Activated CD4-positive, alpha-beta T cell treated with anti-CD3 and anti-CD28 coated beads for 36 hours (primary cell): ENCODE results near the gene ZNF615. TPM values are rescaled to one million over a fixed set of nuclear protein-coding genes. Genes with fewer than 3 reads are reported as not detected.
"Not testable (repeated sequence)": the region's sequence is repeated elsewhere in the genome, so short reads cannot be mapped to it uniquely, and the experiment has no call there.

ENCODE experiments used
- ATAC-seq: fragments of 200-7000 bp; cut with Tn5 transposase; one replicate; pipeline ENCODE4 v1.10.0; 2021; ENCODE audit warnings: mild to moderate bottlenecking, moderate library complexity
- CTCF ChIA-PET: fragments of 350-600 bp; sonication (Branson Sonifier 250); formaldehyde crosslinking; loops from one replicate; lab custom pipeline; 2021; ENCODE audit warnings: antibody characterized with exemption; lab: Charles Lee
- POLR2A ChIA-PET: fragments of 350-600 bp; sonication (Branson Sonifier 250); formaldehyde crosslinking; loops from one replicate; lab custom pipeline; 2021; ENCODE audit warnings: antibody characterized with exemption, inconsistent platforms; lab: Charles Lee
- DNase-seq: peaks from one replicate; pipeline ENCODE4 v3.0.0-alpha.2; 2020
- H3K27ac Mint-ChIP-seq: one replicate; pipeline ENCODE4 v1.8.0; 2021; ENCODE audit warnings: mixed read lengths
- H3K27me3 Mint-ChIP-seq: one replicate; pipeline ENCODE4 v1.8.0; 2021; ENCODE audit warnings: mixed read lengths
- H3K36me3 Mint-ChIP-seq: one replicate; pipeline ENCODE4 v1.8.0; 2021; ENCODE audit warnings: low read depth, mixed read lengths
- H3K4me1 Mint-ChIP-seq: one replicate; pipeline ENCODE4 v1.8.0; 2021; ENCODE audit warnings: mixed read lengths
- H3K4me3 Mint-ChIP-seq: one replicate; pipeline ENCODE4 v1.8.0; 2021; ENCODE audit warnings: mild to moderate bottlenecking, moderate library complexity, mixed read lengths
- H3K9me3 Mint-ChIP-seq: one replicate; pipeline ENCODE4 v1.8.0; 2021; ENCODE audit warnings: low read depth, mixed read lengths
- intact Hi-C, 2 experiments: fragments of 100-400 bp; cut with DNase I in 1 of 2; cut with micrococcal nuclease in 1 of 2; formaldehyde crosslinking; loops; one replicate each; pipeline versions ENCODE4 v1.14.2 to v1.15.1; 2022 to 2024; cut with DNase I, micrococcal nuclease
- total RNA-seq, 2 experiments: library from RNA; stranded (reverse); gene quantifications; one replicate each; pipeline ENCODE4 v1.2.3, GENCODE V29; 2021

Gene ZNF615
- total RNA-seq, 2 experiments from 2014 or later: 8.7 to 9.0 TPM

- Mint-ChIP-seq H3K36me3 (peaks cover 93% of the 10 kb centered on the region), H3K9me3 (peaks cover 64% of the 10 kb centered on the region), H3K27me3 (no peaks in the 10 kb centered on the region), H3K27ac (no peak overlapping the region), H3K4me1 (no peaks in the 10 kb centered on the region), H3K4me3 (no peak overlapping the region)
- CTCF ChIA-PET: no interaction called here
- POLR2A ChIA-PET: no interaction called here
- ATAC-seq (no peak), DNase-seq (no peak)
- intact Hi-C loops: no loop called here
Observed at GRCh38 chr19:51978882-51979281, 29.1 kb downstream of the ZNF615 start.

DNA sequence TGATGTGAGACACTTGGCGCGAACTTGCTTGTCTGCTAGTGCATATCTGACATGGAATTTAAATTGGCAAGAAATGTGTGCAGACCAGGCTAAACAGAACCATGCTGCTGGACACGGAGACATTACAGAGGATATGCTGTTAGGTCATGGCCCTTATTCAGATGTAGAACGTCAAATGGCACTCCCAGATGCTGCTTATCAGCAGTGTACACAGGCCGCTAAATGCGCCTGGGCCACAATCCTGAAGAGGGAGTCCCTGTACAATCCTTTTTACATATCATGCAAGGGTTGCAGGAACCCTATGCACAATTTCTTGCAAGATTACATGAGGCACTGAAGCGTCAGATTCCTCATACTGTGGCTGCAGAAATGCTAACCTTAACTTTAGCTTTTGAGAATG, 30.7 kb downstream of the ZNF615 start:
- H3K27ac Mint-ChIP-seq: no peak overlapping the region
- no peaks in the 10 kb centered on the region for H3K27me3 Mint-ChIP-seq
- H3K9me3 Mint-ChIP-seq: peaks cover 60% of the 10 kb centered on the region
- intact Hi-C loops: no loop called here
- ChIA-PET POLR2A (no interaction called here), CTCF (no interaction called here)
- DNase-seq (no peak), ATAC-seq (no peak)
- no peak overlapping the region for H3K4me3 Mint-ChIP-seq
- peaks cover 94% of the 10 kb centered on the region for H3K36me3 Mint-ChIP-seq
- H3K4me1 Mint-ChIP-seq: no peaks in the 10 kb centered on the region

DNA sequence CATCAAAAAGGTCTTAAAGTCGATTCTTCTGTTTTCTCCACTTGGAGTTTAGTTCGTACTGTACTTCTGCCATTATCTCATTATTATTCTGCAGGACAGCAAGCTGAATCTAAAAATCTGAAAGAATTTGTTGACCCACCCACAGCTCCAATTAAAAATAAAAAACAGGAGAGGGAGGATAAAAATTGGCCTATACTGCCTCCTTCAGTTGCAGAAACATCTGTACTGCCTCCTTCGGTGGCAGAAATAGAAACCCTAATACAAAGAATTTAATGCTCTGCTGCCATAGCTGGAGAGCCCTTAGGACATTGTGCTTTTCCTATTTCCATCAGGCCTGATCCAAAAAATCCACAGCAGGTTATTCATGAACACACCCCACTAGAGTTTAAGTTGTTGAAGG, 31.2 kb downstream of the ZNF615 start:
- no peak overlapping the region for H3K27ac Mint-ChIP-seq
- ATAC-seq: no peak
- POLR2A ChIA-PET: no interaction called here
- peaks cover 64% of the 10 kb centered on the region for H3K9me3 Mint-ChIP-seq
- no peaks in the 10 kb centered on the region for H3K27me3 Mint-ChIP-seq
- intact Hi-C loops: no loop called here
- H3K36me3 Mint-ChIP-seq: peaks cover 96% of the 10 kb centered on the region
- H3K4me1 Mint-ChIP-seq: no peaks in the 10 kb centered on the region
- DNase-seq: no peak
- CTCF ChIA-PET: no interaction called here
- H3K4me3 Mint-ChIP-seq: no peak overlapping the region

DNA sequence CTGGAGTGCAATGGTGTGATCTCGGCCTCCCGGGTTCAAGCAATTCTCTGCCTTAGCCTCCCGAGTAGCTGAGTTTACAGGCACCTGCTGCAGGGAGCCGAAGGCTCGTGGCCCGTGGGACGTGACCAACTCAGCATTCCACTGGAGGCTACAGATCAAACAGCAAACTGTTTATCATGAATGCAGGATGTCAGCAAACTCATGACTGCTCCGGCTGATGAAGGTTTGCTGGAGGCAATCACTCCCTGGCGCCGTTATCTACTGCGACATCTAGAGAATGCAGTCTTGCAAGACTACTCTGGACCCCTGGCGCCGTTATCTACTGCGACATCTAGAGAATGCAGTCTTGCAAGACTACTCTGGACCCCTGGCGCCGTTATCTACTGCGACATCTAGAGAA, 32.2 kb downstream of the ZNF615 start:
- ATAC-seq, intact Hi-C loops, H3K27me3 Mint-ChIP-seq, H3K4me1 Mint-ChIP-seq, DNase-seq, H3K4me3 Mint-ChIP-seq, CTCF ChIA-PET, POLR2A ChIA-PET, H3K27ac Mint-ChIP-seq: not testable (repeated sequence)
- Mint-ChIP-seq H3K9me3 (peaks cover 68% of the 10 kb centered on the region), H3K36me3 (peaks cover 96% of the 10 kb centered on the region)

DNA sequence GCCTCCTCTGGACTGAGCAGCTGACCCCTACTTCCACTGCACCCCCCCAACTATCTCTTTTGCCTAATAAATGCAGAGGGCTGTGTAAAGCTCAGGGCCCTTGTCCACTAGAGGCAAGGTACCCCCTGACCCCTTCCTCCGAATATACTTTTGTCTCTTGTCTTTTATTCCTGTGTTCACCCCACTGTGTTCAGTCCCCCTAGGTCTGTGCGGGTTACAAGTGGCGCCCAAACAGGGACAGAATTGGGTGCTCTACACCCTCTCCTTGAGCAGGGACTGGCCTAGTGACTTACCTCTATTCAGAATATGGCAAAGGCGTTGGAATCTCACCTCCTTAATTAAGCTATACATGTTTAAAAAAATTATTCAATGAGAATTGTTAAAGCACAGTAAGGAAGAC, 36.4 kb downstream of the ZNF615 start:
- H3K27me3 Mint-ChIP-seq: no peaks in the 10 kb centered on the region
- H3K9me3 Mint-ChIP-seq: peaks cover 61% of the 10 kb centered on the region
- DNase-seq (peak; percentile 39), ATAC-seq (no peak)
- CTCF ChIA-PET: interaction anchor here (0.6 kb wide), 1 partner anchor 16 kb away, joined by 3 read pairs; no protein-coding TSS in a partner anchor
- intact Hi-C loops: no loop called here
- H3K36me3 Mint-ChIP-seq: peaks cover 86% of the 10 kb centered on the region
- H3K4me3 Mint-ChIP-seq: no peak overlapping the region
- no peaks in the 10 kb centered on the region for H3K4me1 Mint-ChIP-seq
- H3K27ac Mint-ChIP-seq: no peak overlapping the region
- POLR2A ChIA-PET: no interaction called here

GRCh38 chr19:51970718-51971117, 37.3 kb downstream of the ZNF615 start:
- Mint-ChIP-seq H3K4me3 (no peak overlapping the region), H3K27ac (no peak overlapping the region), H3K36me3 (peaks cover 88% of the 10 kb centered on the region), H3K9me3 (peaks cover 58% of the 10 kb centered on the region), H3K27me3 (no peaks in the 10 kb centered on the region), H3K4me1 (no peaks in the 10 kb centered on the region)
- CTCF ChIA-PET: no interaction called here
- ATAC-seq (no peak), DNase-seq (no peak)
- POLR2A ChIA-PET: no interaction called here
- intact Hi-C loops: no loop called here

DNA sequence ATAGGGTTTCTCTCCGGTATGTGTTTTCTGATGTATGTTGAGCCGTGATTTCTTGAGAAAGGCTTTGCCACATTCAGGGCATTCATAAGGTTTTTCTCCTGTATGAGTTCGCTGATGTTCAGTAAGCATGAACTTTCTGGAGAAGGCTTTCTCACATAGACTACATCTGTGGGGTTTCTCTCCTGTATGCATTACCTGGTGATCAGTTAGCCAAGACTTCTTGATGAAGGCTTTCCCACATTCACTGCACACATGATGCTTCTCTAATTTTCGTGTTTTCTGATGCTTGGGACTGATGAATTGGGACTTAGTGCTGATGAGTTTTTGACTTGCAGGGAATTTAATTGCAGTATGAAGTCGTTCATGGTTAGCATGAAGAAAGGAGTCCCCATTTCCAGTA, 42.4 kb downstream of the ZNF615 start:
- no peak for ATAC-seq
- Mint-ChIP-seq H3K36me3 (peaks cover 78% of the 10 kb centered on the region), H3K27me3 (no peaks in the 10 kb centered on the region), H3K4me3 (no peak overlapping the region), H3K27ac (no peak overlapping the region), H3K9me3 (peaks cover 67% of the 10 kb centered on the region), H3K4me1 (no peaks in the 10 kb centered on the region)
- ChIA-PET POLR2A (no interaction called here), CTCF (no interaction called here)
- DNase-seq: no peak
- intact Hi-C loops: no loop called here

GRCh38 chr19:51960621-51961233, 47.3 kb downstream of the ZNF615 start:
- ATAC-seq, POLR2A ChIA-PET, intact Hi-C loops, H3K27me3 Mint-ChIP-seq, H3K27ac Mint-ChIP-seq, DNase-seq, H3K4me1 Mint-ChIP-seq, H3K4me3 Mint-ChIP-seq, CTCF ChIA-PET: not testable (repeated sequence)
- peaks cover 75% of the 10 kb centered on the region for H3K9me3 Mint-ChIP-seq
- peaks cover 53% of the 10 kb centered on the region for H3K36me3 Mint-ChIP-seq

- intact Hi-C loops: no loop called here
Observed at GRCh38 chr19:51959791-51960190, 48.2 kb downstream of the ZNF615 start.

DNA sequence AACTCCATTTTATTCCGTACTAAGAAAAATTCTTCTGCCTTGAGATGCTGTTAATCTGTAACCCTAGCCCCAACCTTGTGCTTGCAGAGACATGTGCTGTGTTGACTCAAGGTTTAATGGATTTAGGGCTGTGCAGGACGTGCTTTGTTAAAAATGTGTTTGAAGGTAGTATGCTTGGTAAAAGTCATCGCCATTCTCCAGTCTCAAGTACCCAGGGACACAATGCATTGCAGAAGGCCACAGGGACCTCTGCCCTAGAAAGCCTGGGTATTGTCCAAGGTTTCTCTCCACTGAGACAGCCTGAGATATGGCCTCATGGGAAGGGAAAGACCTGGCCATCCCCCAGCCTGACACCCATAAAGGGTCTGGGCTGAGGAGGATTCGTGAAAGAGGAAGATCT, 50.2 kb downstream of the ZNF615 start:
- H3K4me1 Mint-ChIP-seq, H3K4me3 Mint-ChIP-seq, H3K27me3 Mint-ChIP-seq, POLR2A ChIA-PET, H3K27ac Mint-ChIP-seq, CTCF ChIA-PET, DNase-seq, ATAC-seq, intact Hi-C loops: not testable (repeated sequence)
- Mint-ChIP-seq H3K36me3 (peaks cover 31% of the 10 kb centered on the region), H3K9me3 (peaks cover 67% of the 10 kb centered on the region)

More at GRCh38 chr19:51959791-51960190, 48.2 kb downstream of the ZNF615 start:
- Mint-ChIP-seq H3K4me3 (no peak overlapping the region), H3K4me1 (no peaks in the 10 kb centered on the region), H3K27me3 (no peaks in the 10 kb centered on the region), H3K27ac (no peak overlapping the region), H3K36me3 (peaks cover 44% of the 10 kb centered on the region), H3K9me3 (peaks cover 71% of the 10 kb centered on the region)
- no peak for ATAC-seq
- CTCF ChIA-PET: no interaction called here
- no peak for DNase-seq
- POLR2A ChIA-PET: no interaction called here

- DNase-seq: no peak
- POLR2A ChIA-PET: no interaction called here
Observed at GRCh38 chr19:51948975-51949374, 59.0 kb downstream of the ZNF615 start.

GRCh38 chr19:51946602-51947001, 61.4 kb downstream of the ZNF615 start:
- ATAC-seq (no peak), DNase-seq (no peak)
- Mint-ChIP-seq H3K27ac (no peak overlapping the region), H3K36me3 (peaks cover 67% of the 10 kb centered on the region), H3K27me3 (no peaks in the 10 kb centered on the region), H3K4me1 (no peaks in the 10 kb centered on the region), H3K4me3 (no peak overlapping the region), H3K9me3 (peaks cover 81% of the 10 kb centered on the region)
- POLR2A ChIA-PET: no interaction called here
- intact Hi-C loops: no loop called here
- CTCF ChIA-PET: interaction anchor here (0.7 kb wide), 1 partner anchor 52 kb away, joined by 3 read pairs; no protein-coding TSS in a partner anchor

More at GRCh38 chr19:51948975-51949374, 59.0 kb downstream of the ZNF615 start:
- peaks cover 52% of the 10 kb centered on the region for H3K36me3 Mint-ChIP-seq
- intact Hi-C loops: no loop called here
- H3K27ac Mint-ChIP-seq: no peak overlapping the region
- CTCF ChIA-PET: no interaction called here
- H3K4me3 Mint-ChIP-seq: no peak overlapping the region
- no peaks in the 10 kb centered on the region for H3K27me3 Mint-ChIP-seq
- peaks cover 72% of the 10 kb centered on the region for H3K9me3 Mint-ChIP-seq
- H3K4me1 Mint-ChIP-seq: no peaks in the 10 kb centered on the region
- ATAC-seq: no peak
